GM12878 (cell line): Measurements from ENCODE around the gene SLC39A5. TPM values are rescaled to one million over a fixed set of nuclear protein-coding genes. Genes with fewer than 3 reads are reported as not detected.

Experiments
- ATAC-seq: fragments of 200-7000 bp; cut with Tn5 transposase; 3 replicates; pipeline ENCODE4 v1.9.1; 2020; ENCODE audit warnings: mild to moderate bottlenecking, moderate library complexity
- BruUV-seq: library from RNA; stranded (reverse); fragments of 400-500 nt; replicated peaks from 2 replicates; lab custom pipeline; 2021; lab: Mats Ljungman, UMichigan
- CTCF ChIA-PET: fragments of 300-600 bp; sonication (Branson Sonifier 250); formaldehyde crosslinking; extraction: SDS; loops from one replicate; lab custom pipeline; 2021; ENCODE audit warnings: inconsistent platforms; lab: Yijun Ruan, JAX
- POLR2A ChIA-PET: fragments of 350-600 bp; formaldehyde crosslinking; extraction: SDS; loops from one replicate; lab custom pipeline; 2021; ENCODE audit warnings: inconsistent platforms; lab: Charles Lee
- RAD21 ChIA-PET: fragments of 300-600 bp; sonication (Branson Sonifier 250); formaldehyde crosslinking; loops from one replicate; lab custom pipeline; 2023; ENCODE audit warnings: antibody characterized with exemption; ENCODE audit not compliant: unreplicated experiment; lab: Charles Lee
- SMC1A ChIA-PET: fragments of 300-600 bp; sonication (Branson Sonifier 250); formaldehyde crosslinking; loops from one replicate; lab custom pipeline; 2023; ENCODE audit not compliant: unreplicated experiment, uncharacterized antibody; lab: Charles Lee
- DNase-seq: peaks from one replicate; pipeline ENCODE4 v3.0.0-alpha.2; 2011; ENCODE audit warnings: low read depth, low spot score
- FAIRE-seq: peaks from 3 replicates; lab custom pipeline; 2011; peaks lifted over from hg19 to GRCh38; lab: Jason Lieb, UNC
- H2AFZ ChIP-seq: 2 replicates; pipeline ENCODE4 v1.6.0; 2011; ENCODE audit warnings: low read depth, low read length, control low read depth; ENCODE audit not compliant: control insufficient read depth
- H3K27ac ChIP-seq: 2 replicates; pipeline ENCODE4 v1.5.1; 2011; ENCODE audit warnings: control low read depth; ENCODE audit not compliant: control insufficient read depth, insufficient read depth
- H3K27me3 ChIP-seq, 2 experiments: replicated peaks in 1 of 2; 2 replicates each; pipeline versions ENCODE4 v1.6.0 to v1.6.1; 2011; ENCODE audit warnings: low read length in 1 of 2; ENCODE audit not compliant: control insufficient read depth in 2 of 2, insufficient read depth in 2 of 2
- H3K36me3 ChIP-seq, 2 experiments: 2 replicates each; pipeline ENCODE4 v1.5.1; 2011; ENCODE audit warnings: low read length in 1 of 2; ENCODE audit not compliant: control insufficient read depth in 2 of 2, insufficient read depth in 2 of 2
- H3K4me1 ChIP-seq: 2 replicates; pipeline ENCODE4 v1.6.1; 2011; ENCODE audit warnings: mild to moderate bottlenecking, low read length, moderate library complexity, mixed read lengths; ENCODE audit not compliant: control insufficient read depth, insufficient read depth
- H3K4me2 ChIP-seq: 2 replicates; pipeline ENCODE4 v1.6.0; 2011; ENCODE audit warnings: control low read depth; ENCODE audit not compliant: control insufficient read depth, insufficient read depth
- H3K4me3 ChIP-seq: fragments of 200-600 bp; sonication (generic); 2 replicates; pipeline ENCODE4 v1.5.1; 2016
- H3K79me2 ChIP-seq: 2 replicates; pipeline ENCODE4 v1.6.0; 2011; ENCODE audit warnings: low read length; ENCODE audit not compliant: control insufficient read depth, insufficient read depth
- H3K9ac ChIP-seq: 2 replicates; pipeline ENCODE4 v1.8.0; 2011; ENCODE audit warnings: low read length, control low read depth, mixed read lengths; ENCODE audit not compliant: control insufficient read depth, insufficient read depth
- H3K9me3 ChIP-seq: replicated peaks from 3 replicates; pipeline ENCODE4 v1.5.1; 2011; ENCODE audit warnings: mild to moderate bottlenecking, low read length; ENCODE audit not compliant: control insufficient read depth, insufficient read depth
- H4K20me1 ChIP-seq: 2 replicates; pipeline ENCODE4 v1.6.0; 2011; ENCODE audit not compliant: control insufficient read depth, insufficient read depth
- ASH2L ChIP-seq: fragments of 300-600, 200-600 bp; sonication (generic); IDR thresholded peaks from 2 replicates; pipeline ENCODE4 v1.6.1; 2017; ENCODE audit warnings: low read depth, mild to moderate bottlenecking, borderline replicate concordance
- ATF2 ChIP-seq: IDR thresholded peaks from 2 replicates; pipeline ENCODE4 v1.6.1; 2012; ENCODE audit warnings: low read length, inconsistent platforms
- CBX3 ChIP-seq: fragments of 200-600 bp; sonication (generic); IDR thresholded peaks from 2 replicates; pipeline ENCODE4 v1.6.1; 2016; ENCODE audit warnings: low read depth, borderline replicate concordance
- CEBPB ChIP-seq, 2 experiments: fragments of 150-350 bp in 1 of 2; IDR thresholded peaks; 2 replicates each; pipeline ENCODE4 v1.6.1; 2012 to 2014; ENCODE audit warnings: low read depth in 2 of 2, low read length in 2 of 2, borderline replicate concordance in 1 of 2, inconsistent platforms in 1 of 2
- CHD2 ChIP-seq: IDR thresholded peaks from 2 replicates; pipeline ENCODE4 v1.6.1; 2011; ENCODE audit warnings: low read depth, low read length, improper control_type of control experiment, borderline replicate concordance
- CHD4 ChIP-seq: fragments of 200-600 bp; sonication (generic); IDR thresholded peaks from 2 replicates; pipeline ENCODE4 v1.6.1; 2016; ENCODE audit warnings: mild to moderate bottlenecking
- E4F1 ChIP-seq: fragments of 450-650 bp; IDR thresholded peaks from 2 replicates; pipeline ENCODE4 v1.6.1; 2018; ENCODE audit warnings: borderline replicate concordance, mild to moderate bottlenecking; ENCODE audit not compliant: partially characterized antibody
- FOXK2 ChIP-seq: fragments of 450-650 bp; IDR thresholded peaks from 2 replicates; pipeline ENCODE4 v1.6.1; 2017; ENCODE audit warnings: mild to moderate bottlenecking, moderate library complexity
- LARP7 ChIP-seq: fragments of 450-650 bp; IDR thresholded peaks from 2 replicates; pipeline ENCODE4 v1.6.1; 2017; ENCODE audit warnings: mild to moderate bottlenecking
- MYB ChIP-seq: fragments of 150-350 bp; IDR thresholded peaks from 2 replicates; pipeline ENCODE4 v1.6.1; 2014; ENCODE audit warnings: mild to moderate bottlenecking, low read depth, low read length, borderline replicate concordance
- NFIC ChIP-seq: IDR thresholded peaks from 2 replicates; pipeline ENCODE4 v1.6.1; 2012; ENCODE audit warnings: low read depth, mild to moderate bottlenecking, inconsistent platforms, low read length, moderate library complexity
- NFYA ChIP-seq: IDR thresholded peaks from 2 replicates; pipeline ENCODE4 v1.6.1; 2011; ENCODE audit warnings: low read depth, mild to moderate bottlenecking, low read length, improper control_type of control experiment, borderline replicate concordance
- RAD21 ChIP-seq: IDR thresholded peaks from 2 replicates; pipeline ENCODE4 v1.6.1; 2011; ENCODE audit warnings: mild to moderate bottlenecking, low read depth, low read length, moderate library complexity; ENCODE audit not compliant: insufficient read depth
- RCOR1 ChIP-seq: conservative IDR thresholded peaks from 2 replicates; pipeline ENCODE4 v1.6.1; 2012; ENCODE audit warnings: low read depth, low read length, improper control_type of control experiment
- SPI1 ChIP-seq: IDR thresholded peaks from 2 replicates; pipeline ENCODE4 v1.6.1; 2011; ENCODE audit warnings: low read depth, mild to moderate bottlenecking, low read length, moderate library complexity, borderline replicate concordance; ENCODE audit not compliant: insufficient read depth
- ZBTB4 ChIP-seq: fragments of 450-650 bp; formaldehyde crosslinking; IDR thresholded peaks from 2 replicates; pipeline ENCODE4 v1.4.0; 2022; ENCODE audit warnings: mild to moderate bottlenecking, moderate library complexity
- ZNF207 ChIP-seq: fragments of 450-650 bp; IDR thresholded peaks from 2 replicates; pipeline ENCODE4 v1.6.1; 2014; ENCODE audit warnings: antibody characterized with exemption, mild to moderate bottlenecking, borderline replicate concordance
- WGBS: methylation state at CpG from one replicate; pipeline ENCODE4 v1.1.6; 2016; ENCODE audit warnings: low lambda C conversion rate; ENCODE audit not compliant: insufficient replicate concordance, insufficient coverage; ENCODE audit errors: missing lambda C conversion rate; 5-methylcytosine and 5-hydroxymethylcytosine counted together
- in situ Hi-C: fragments of 300-500 bp; cut with MboI; formaldehyde crosslinking; loops from 9 replicates; pipeline ENCODE4 v1.14.3; 2018; ENCODE audit warnings: mixed read lengths
- intact Hi-C: fragments of 100-400 bp; cut with micrococcal nuclease; formaldehyde crosslinking; loops from one replicate; pipeline ENCODE4 v1.14.2; 2022; ENCODE audit not compliant: unreplicated experiment
- polyA plus RNA-seq, 11 experiments: library from polyadenylated mRNA; depleted of rRNA in 4 of 11; unstranded in 6 of 11; stranded (reverse) in 5 of 11; fragments of >200 nt; fragmentation: Nextera tagmentation in 4 of 11; fragmentation: Illumina TruSeq in 1 of 11; extraction: Ambion mirVana in 4 of 11; extraction: Trizol in 1 of 11; gene quantifications; 1 replicate in 1 of 11; 2 replicates in 10 of 11; pipeline versions ENCODE4 v1.2.1 to v1.2.3, GENCODE V29; 2011 to 2016; ENCODE audit warnings: inconsistent platforms in 2 of 11, missing spikeins in 2 of 11, low read depth in 1 of 11
- total RNA-seq, 4 experiments: library from RNA; depleted of rRNA in 3 of 4; stranded (reverse); fragments of >200 nt in 3 of 4; fragmentation: Illumina TruSeq in 1 of 4; extraction: Trizol in 1 of 4; gene quantifications; 2 replicates each; pipeline versions ENCODE4 v1.2.1 to v1.2.3, GENCODE V29; 2013 to 2021

SLC39A5 gene
- total and polyA plus RNA-seq, 10 of the 15 experiments (the other 5 are each of a cell fraction or from before 2014, with no cell fraction given): 0.15 to 0.56 (median 0.15) TPM; not detected in 7

- RAD21 ChIA-PET: interaction anchor here (1.4 to 2.8 kb wide), 4 partner anchors 35 to 102 kb away, joined by 3 to 12 read pairs (median 9); partner anchors contain the start of genes CNPY2 and RNF41
- no peak for TF ChIP-seq RAD21
- TF ChIP-seq CBX3: no peak
- TF ChIP-seq SPI1: no peak
- TF ChIP-seq ZNF207: no peak
- no peak for TF ChIP-seq CHD2
- TF ChIP-seq ASH2L: no peak
- TF ChIP-seq MYB: no peak
- TF ChIP-seq CHD4: no peak
- TF ChIP-seq FOXK2: no peak
- no peak for TF ChIP-seq ATF2
- no peak for TF ChIP-seq LARP7
- no peak for TF ChIP-seq NFIC
- TF ChIP-seq CEBPB (IDR thresholded peaks at IDR 0.05; ENCODE audit: borderline replicate concordance in 1 of 2, low read depth in 2 of 2, low read length in 2 of 2): no peak
- no peak for TF ChIP-seq RCOR1
- no peak for TF ChIP-seq ZBTB4 (CRISPR knock-in tag)
- TF ChIP-seq E4F1: no peak
- TF ChIP-seq NFYA: no peak
Measured at GRCh38 chr12:56256326-56256960, 26.6 kb downstream of the SLC39A5 start.

More at GRCh38 chr12:56256326-56256960, 26.6 kb downstream of the SLC39A5 start:
- Histone ChIP-seq H3K9me3 (no peaks in the 10 kb centered on the region), H3K9ac (peak overlapping the region; percentile 80; the same call in 1 of the 2 replicates), H3K27ac (no peak overlapping the region), H2AFZ (no peak overlapping the region), H3K79me2 (peaks cover 11% of the 10 kb centered on the region), H4K20me1 (no peaks in the 10 kb centered on the region), H3K27me3 (no peaks in the 10 kb centered on the region), H3K4me1 (peaks cover 7% of the 10 kb centered on the region), H3K4me2 (peak overlapping the region; percentile 91), H3K36me3 (peaks cover 14 to 22% of the 10 kb centered on the region in 2 experiments), H3K4me3 (no peak overlapping the region)
- FAIRE-seq (no peak), ATAC-seq (no peak), DNase-seq (no peak)
- CTCF ChIA-PET: interaction anchor here (0.6 to 3.5 kb wide), 14 partner anchors 10 to 208 kb away, joined by 3 to 25 read pairs (median 4); partner anchors contain the start of genes COQ10A and SMARCC2
- 46% methylated on average over 4 of the region's 4 CpGs for WGBS
- TSS peak; percentile 49 for BruUV-seq
- SMC1A ChIA-PET: interaction anchor here (0.6 to 1.5 kb wide), 4 partner anchors 23 to 211 kb away, joined by 3 to 5 read pairs (median 3); no protein-coding TSS in a partner anchor
- in situ Hi-C loops (no loop called here), intact Hi-C loops (no loop called here)
- POLR2A ChIA-PET: no interaction called here
